IMR-90 (cell line): ENCODE data around the gene BRS3. TPM values are rescaled to one million over a fixed set of nuclear protein-coding genes. Genes with fewer than 3 reads are reported as not detected.

ENCODE experiments used
- ATAC-seq: fragments of 200-7000 bp; cut with Tn5 transposase; 2 replicates; pipeline ENCODE4 v1.9.1; 2020; ENCODE audit warnings: low read depth, mild to moderate bottlenecking, moderate library complexity
- BruUV-seq: library from RNA; stranded (reverse); fragments of 400-500 nt; replicated peaks from 2 replicates; lab custom pipeline; 2021; lab: Mats Ljungman, UMichigan
- CTCF ChIA-PET: fragments of 300-600 bp; formaldehyde crosslinking; extraction: SDS; loops from one replicate; lab custom pipeline; 2021; ENCODE audit warnings: antibody characterized with exemption; lab: Yijun Ruan, JAX
- POLR2A ChIA-PET: fragments of 300-600 bp; sonication (Branson Sonifier 250); formaldehyde crosslinking; loops from one replicate; lab custom pipeline; 2022; ENCODE audit warnings: antibody characterized with exemption; ENCODE audit not compliant: unreplicated experiment; lab: Charles Lee
- DNase-seq: peaks from one replicate; pipeline ENCODE4 v3.0.0; 2013
- H2AFZ ChIP-seq: replicated peaks from 2 replicates; pipeline ENCODE3; 2013; ENCODE audit warnings: low read length, mild to moderate bottlenecking; ENCODE audit not compliant: poor library complexity
- H2AK5ac ChIP-seq: 2 replicates; pipeline ENCODE4 v1.6.1; 2013; ENCODE audit warnings: low read depth, low read length, inconsistent platforms
- H2AK9ac ChIP-seq: replicated peaks from 2 replicates; pipeline ENCODE3; 2013; ENCODE audit warnings: mild to moderate bottlenecking, low read depth, low read length, moderate library complexity; ENCODE audit not compliant: poor library complexity
- H2BK120ac ChIP-seq: 2 replicates; pipeline ENCODE4 v1.6.1; 2013; ENCODE audit warnings: low read depth, low read length, inconsistent platforms
- H2BK15ac ChIP-seq: 3 replicates; pipeline ENCODE4 v1.6.1; 2013; ENCODE audit warnings: low read depth, low read length, inconsistent platforms
- H2BK20ac ChIP-seq: 2 replicates; pipeline ENCODE4 v1.6.1; 2013; ENCODE audit warnings: low read depth, mild to moderate bottlenecking, inconsistent platforms, low read length, moderate library complexity
- H2BK5ac ChIP-seq: 2 replicates; pipeline ENCODE4 v1.6.1; 2013; ENCODE audit warnings: mild to moderate bottlenecking, low read depth, low read length, inconsistent platforms; ENCODE audit not compliant: poor library complexity, severe bottlenecking
- H3K14ac ChIP-seq: replicated peaks from 2 replicates; pipeline ENCODE4 v1.6.1; 2013; ENCODE audit warnings: low read depth, low read length, inconsistent platforms
- H3K18ac ChIP-seq: 2 replicates; pipeline ENCODE4 v1.6.1; 2013; ENCODE audit warnings: low read depth, low read length, control low read depth
- H3K23ac ChIP-seq: 2 replicates; pipeline ENCODE4 v1.6.1; 2013; ENCODE audit warnings: low read depth, low read length, inconsistent platforms
- H3K27ac ChIP-seq: 2 replicates; pipeline ENCODE4 v1.5.1; 2013; ENCODE audit warnings: mild to moderate bottlenecking, control low read depth, low read length; ENCODE audit not compliant: insufficient read depth
- H3K27me3 ChIP-seq: 2 replicates; pipeline ENCODE4 v1.6.1; 2013; ENCODE audit warnings: low read length; ENCODE audit not compliant: control insufficient read depth, insufficient read depth
- H3K36me3 ChIP-seq: 2 replicates; pipeline ENCODE4 v1.6.1; 2013; ENCODE audit warnings: low read length, mixed read lengths; ENCODE audit not compliant: control insufficient read depth, insufficient read depth
- H3K4ac ChIP-seq: 2 replicates; pipeline ENCODE4 v1.6.1; 2013; ENCODE audit warnings: low read depth, low read length, inconsistent platforms
- H3K4me1 ChIP-seq: 2 replicates; pipeline ENCODE4 v1.6.1; 2013; ENCODE audit warnings: low read length, mixed read lengths; ENCODE audit not compliant: control insufficient read depth, insufficient read depth
- H3K4me2 ChIP-seq: 2 replicates; pipeline ENCODE4 v1.6.1; 2013; ENCODE audit warnings: low read depth, mild to moderate bottlenecking, control low read depth, low read length, moderate library complexity
- H3K4me3 ChIP-seq: 2 replicates; pipeline ENCODE4 v1.5.1; 2013; ENCODE audit warnings: low read depth, mild to moderate bottlenecking, control low read depth, low read length, moderate library complexity; ENCODE audit not compliant: insufficient read depth
- H3K56ac ChIP-seq: 2 replicates; pipeline ENCODE4 v1.6.1; 2013; ENCODE audit warnings: low read length, inconsistent platforms; ENCODE audit not compliant: insufficient read depth; ENCODE audit errors: extremely low read depth
- H3K79me1 ChIP-seq, 2 experiments: 2 replicates each; pipeline ENCODE4 v1.6.1; 2013; ENCODE audit warnings: low read length in 2 of 2, inconsistent platforms in 1 of 2, low read depth in 1 of 2
- H3K9ac ChIP-seq: 2 replicates; pipeline ENCODE4 v1.6.1; 2013; ENCODE audit warnings: low read depth, low read length, control low read depth
- H3K9me1 ChIP-seq: 2 replicates; pipeline ENCODE4 v1.6.1; 2013; ENCODE audit warnings: low read length, inconsistent platforms; ENCODE audit not compliant: insufficient read depth
- H3K9me3 ChIP-seq: 2 replicates; pipeline ENCODE4 v1.6.1; 2013; ENCODE audit warnings: low read length; ENCODE audit not compliant: control insufficient read depth, insufficient read depth
- H4K20me1 ChIP-seq: 2 replicates; pipeline ENCODE4 v1.6.1; 2013; ENCODE audit warnings: low read length, inconsistent platforms; ENCODE audit not compliant: insufficient read depth
- H4K5ac ChIP-seq: 2 replicates; pipeline ENCODE4 v1.6.1; 2013; ENCODE audit warnings: mild to moderate bottlenecking, low read depth, low read length, control low read depth
- H4K8ac ChIP-seq, 2 experiments: 2 replicates each; pipeline ENCODE4 v1.6.1; 2013; ENCODE audit warnings: low read depth in 2 of 2, low read length in 2 of 2, control low read depth in 1 of 2, inconsistent platforms in 1 of 2
- H4K91ac ChIP-seq: 2 replicates; pipeline ENCODE4 v1.6.1; 2013; ENCODE audit warnings: low read depth, low read length, inconsistent platforms; ENCODE audit not compliant: insufficient read depth
- BHLHE40 ChIP-seq: fragments of 150-350 bp; IDR thresholded peaks from 2 replicates; pipeline ENCODE4 v1.6.1; 2016; ENCODE audit warnings: mild to moderate bottlenecking, low read depth, low read length
- CTCF ChIP-seq: conservative IDR thresholded peaks from 2 replicates; pipeline ENCODE4 v1.5.1; 2012; ENCODE audit warnings: mild to moderate bottlenecking, low read depth, low read length, improper control_type of control experiment
- ELK1 ChIP-seq: fragments of 150-350 bp; IDR thresholded peaks from 2 replicates; pipeline ENCODE4 v1.6.1; 2016; ENCODE audit warnings: low read depth, mild to moderate bottlenecking, low read length, moderate library complexity, borderline replicate concordance
- MAFK ChIP-seq: IDR thresholded peaks from 2 replicates; pipeline ENCODE4 v1.6.1; 2012; ENCODE audit warnings: low read depth, low read length, improper control_type of control experiment
- MXI1 ChIP-seq: IDR thresholded peaks from 2 replicates; pipeline ENCODE4 v1.6.1; 2012; ENCODE audit warnings: low read depth, mild to moderate bottlenecking, low read length, moderate library complexity, borderline replicate concordance
- NFE2L2 ChIP-seq: fragments of 150-350 bp; IDR thresholded peaks from 2 replicates; pipeline ENCODE4 v1.6.1; 2016; ENCODE audit warnings: low read depth, mild to moderate bottlenecking, low read length
- POLR2A ChIP-seq: IDR thresholded peaks from 2 replicates; pipeline ENCODE4 v1.6.1; 2012; ENCODE audit warnings: mild to moderate bottlenecking, low read depth, low read length
- RAD21 ChIP-seq: IDR thresholded peaks from 2 replicates; pipeline ENCODE4 v1.6.1; 2012; ENCODE audit warnings: low read length, improper control_type of control experiment
- RCOR1 ChIP-seq: IDR thresholded peaks from 2 replicates; pipeline ENCODE4 v1.6.1; 2012; ENCODE audit warnings: mild to moderate bottlenecking, low read length, improper control_type of control experiment; ENCODE audit not compliant: insufficient replicate concordance
- RFX5 ChIP-seq: IDR thresholded peaks from 2 replicates; pipeline ENCODE4 v1.8.0; 2012; ENCODE audit warnings: low read depth, mild to moderate bottlenecking, low read length, moderate library complexity
- WGBS, 2 experiments: methylation state at CpG; one replicate each; pipeline versions ENCODE4 v1.1.5 to v1.1.7; 2013; ENCODE audit warnings: missing lambda C conversion rate in 2 of 2; ENCODE audit not compliant: insufficient read length in 1 of 2; ENCODE audit errors: extremely low coverage in 2 of 2; 5-methylcytosine and 5-hydroxymethylcytosine counted together
- dilution Hi-C: fragments of 300-500 bp; cut with HindIII; formaldehyde crosslinking; loops from one replicate; pipeline ENCODE4 v1.14.3; 2018; ENCODE audit warnings: low sequenced_read_pairs; ENCODE audit not compliant: unreplicated experiment
- in situ Hi-C: fragments of 300-500 bp; cut with MboI; formaldehyde crosslinking; loops from 3 replicates; pipeline ENCODE4 v1.14.3; 2019; ENCODE audit warnings: low sequenced_read_pairs, inconsistent platforms, mixed read lengths
- intact Hi-C: fragments of 100-400 bp; cut with micrococcal nuclease; formaldehyde crosslinking; loops from 2 replicates; pipeline ENCODE4 v1.10.0; 2022
- polyA plus RNA-seq, 3 experiments: library from polyadenylated mRNA; depleted of rRNA; stranded (reverse); fragments of >200 nt; gene quantifications; 2 replicates each; pipeline ENCODE4 v1.2.3, GENCODE V29; 2012; ENCODE audit warnings: low replicate concordance in 1 of 3
- total RNA-seq: library from RNA; depleted of rRNA; stranded (reverse); fragments of >200 nt; gene quantifications from 2 replicates; pipeline ENCODE4 v1.2.3, GENCODE V29; 2012

The BRS3 gene
- total and polyA plus RNA-seq, 2 of the 4 experiments (the other 2 are of a cell fraction), result not detected

GRCh38 chrX:136446208-136446607 lies 41.5 kb upstream of the BRS3 start:
- Histone ChIP-seq H3K4me2 (no peak overlapping the region), H3K14ac (no peak overlapping the region), H3K9me1 (no peaks in the 10 kb centered on the region), H3K18ac (no peak overlapping the region), H3K27me3 (no peaks in the 10 kb centered on the region), H4K8ac (no peak overlapping the region), H3K4me3 (no peak overlapping the region), H3K9ac (no peak overlapping the region), H3K56ac (no peak overlapping the region), H3K4ac (no peak overlapping the region), H4K20me1 (no peaks in the 10 kb centered on the region), H3K36me3 (no peaks in the 10 kb centered on the region), H2AK9ac (no peak overlapping the region), H4K91ac (no peak overlapping the region), H4K5ac (no peak overlapping the region), H3K27ac (no peak overlapping the region), H2AFZ (no peak overlapping the region), H3K4me1 (no peaks in the 10 kb centered on the region), H2BK120ac (no peak overlapping the region), H2AK5ac (no peak overlapping the region), H3K9me3 (no peaks in the 10 kb centered on the region), H2BK15ac (no peak overlapping the region), H3K23ac (no peak overlapping the region), H2BK5ac (no peak overlapping the region), H2BK20ac (no peak overlapping the region), H3K79me1 (no peaks in the 10 kb centered on the region)
- ChIA-PET CTCF (no interaction called here), POLR2A (no interaction called here)
- BruUV-seq, result no TSS peak
- intact Hi-C loops, result no loop called here
- DNase-seq, result no peak
- dilution Hi-C loops, result no loop called here
- in situ Hi-C loops, result no loop called here
- TF ChIP-seq BHLHE40, result no peak
- TF ChIP-seq ELK1, result no peak
- TF ChIP-seq POLR2A, result no peak
- TF ChIP-seq MAFK, result no peak
- TF ChIP-seq CTCF, result no peak
- no peak for TF ChIP-seq RAD21
- TF ChIP-seq RCOR1, result no peak
- TF ChIP-seq RFX5, result no peak
- no peak for TF ChIP-seq NFE2L2
- no peak for TF ChIP-seq MXI1
- no CpG with 5 or more reads among the region's 6 CpGs for WGBS, 2 experiments
- ATAC-seq, result no peak
